ENCODE data around the gene UBALD2.
A peak's percentile ranks its signal among the peaks of the same experiment; 100 is the strongest.

GRCh38 chr17:76268015-76268749, 3.0 kb downstream of the UBALD2 start:
- TF ChIP-seq EZH2 (IDR thresholded peaks at IDR 0.05; ENCODE audit: borderline replicate concordance, low read depth, low read length, severe bottlenecking): no peak
- no peak for TF ChIP-seq CTCF (IDR thresholded peaks at IDR 0.05; ENCODE audit: extremely low read depth in 1 of 2, insufficient read depth in 1 of 2, low read depth in 1 of 2, low read length in 2 of 2)
- TF ChIP-seq POLR2A (IDR thresholded peaks at IDR 0.05; ENCODE audit: low read depth, low read length): peak; percentile 47
- peak; percentile 50 for TF ChIP-seq MYC (IDR thresholded peaks at IDR 0.05; ENCODE audit: low read depth, low read length)
- no peak for TF ChIP-seq POLR2AphosphoS5 (IDR thresholded peaks at IDR 0.05; ENCODE audit: insufficient read depth, low read depth, low read length)
- no peak for TF ChIP-seq MAX (IDR thresholded peaks at IDR 0.05; ENCODE audit: insufficient read depth, insufficient read length)
- no peak for TF ChIP-seq FOS (IDR thresholded peaks at IDR 0.05; ENCODE audit: borderline replicate concordance, insufficient read depth, low read length)

Measured in endothelial cell of umbilical vein (primary cell).